Activated CD4-positive, alpha-beta T cell treated with anti-CD3 and anti-CD28 coated beads, Interleukin-2, amount 10 ng/mL, durations not matched to agents 24 days and 14 days (primary cell): Measurements from ENCODE around the gene SORCS2. TPM values are rescaled to one million over a fixed set of nuclear protein-coding genes. Genes with fewer than 3 reads are reported as not detected.

Source experiments
- DNase-seq: peaks from one replicate; pipeline ENCODE4 v3.0.0; 2022
- H3K27ac Mint-ChIP-seq: one replicate; pipeline ENCODE4 v1.8.0; 2022; ENCODE audit warnings: mild to moderate bottlenecking, mixed read lengths
- H3K27me3 Mint-ChIP-seq: one replicate; pipeline ENCODE4 v1.8.0; 2022; ENCODE audit warnings: mixed read lengths
- H3K36me3 Mint-ChIP-seq: one replicate; pipeline ENCODE4 v1.8.0; 2022; ENCODE audit warnings: low read depth, mild to moderate bottlenecking, mixed read lengths
- H3K4me1 Mint-ChIP-seq: one replicate; pipeline ENCODE4 v1.8.0; 2021; ENCODE audit warnings: mixed read lengths
- H3K4me3 Mint-ChIP-seq: one replicate; pipeline ENCODE4 v1.8.0; 2022; ENCODE audit warnings: mild to moderate bottlenecking, moderate library complexity, mixed read lengths
- H3K9me3 Mint-ChIP-seq: one replicate; pipeline ENCODE4 v1.8.0; 2021; ENCODE audit warnings: mixed read lengths
- intact Hi-C: fragments of 100-400 bp; cut with micrococcal nuclease; formaldehyde crosslinking; loops from one replicate; pipeline ENCODE4 v1.15.1; 2023
- total RNA-seq: library from RNA; stranded (reverse); gene quantifications from 2 replicates; pipeline ENCODE4 v1.2.3, GENCODE V29; 2022

The SORCS2 gene
- total RNA-seq, 1 donor from 2014 or later: not detected

- Mint-ChIP-seq H3K36me3 (no peaks in the 10 kb centered on the region), H3K27ac (no peak overlapping the region), H3K27me3 (no peaks in the 10 kb centered on the region), H3K4me1 (no peaks in the 10 kb centered on the region), H3K4me3 (no peak overlapping the region), H3K9me3 (peaks cover 4% of the 10 kb centered on the region)
- intact Hi-C loops: no loop called here
- no peak for DNase-seq
Observed at GRCh38 chr4:7361280-7361895, 169.1 kb downstream of the SORCS2 start.

DNA sequence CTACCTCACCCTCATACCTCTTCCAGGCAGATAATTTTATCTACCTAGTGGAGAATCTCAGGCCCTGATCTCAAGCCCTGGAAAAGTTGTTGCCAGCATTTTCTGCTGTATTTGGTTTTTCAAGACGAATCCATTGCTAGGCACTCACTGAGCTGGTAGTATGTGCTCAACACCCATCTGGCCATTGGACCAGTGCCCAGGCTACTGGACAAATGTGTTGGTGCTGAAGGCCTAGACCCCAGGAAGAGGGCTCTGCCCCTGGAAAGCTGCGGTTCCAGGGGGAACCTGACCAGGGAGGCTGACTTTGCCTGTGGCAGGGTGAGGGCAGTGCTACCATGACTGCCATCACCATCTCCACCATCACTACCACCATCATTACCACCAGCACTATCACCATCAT is 170.0 kb downstream of the SORCS2 start:
- no peaks in the 10 kb centered on the region for H3K4me1 Mint-ChIP-seq
- no peak for DNase-seq
- H3K9me3 Mint-ChIP-seq: peaks cover 4% of the 10 kb centered on the region
- no peak overlapping the region for H3K27ac Mint-ChIP-seq
- H3K4me3 Mint-ChIP-seq: no peak overlapping the region
- intact Hi-C loops: no loop called here
- no peaks in the 10 kb centered on the region for H3K27me3 Mint-ChIP-seq
- no peaks in the 10 kb centered on the region for H3K36me3 Mint-ChIP-seq

- intact Hi-C loops: no loop called here
- H3K4me1 Mint-ChIP-seq: no peaks in the 10 kb centered on the region
- H3K9me3 Mint-ChIP-seq: peaks cover 4% of the 10 kb centered on the region
- H3K27me3 Mint-ChIP-seq: no peaks in the 10 kb centered on the region
- no peaks in the 10 kb centered on the region for H3K36me3 Mint-ChIP-seq
- DNase-seq: no peak
- no peak overlapping the region for H3K27ac Mint-ChIP-seq
- no peak overlapping the region for H3K4me3 Mint-ChIP-seq
Observed at GRCh38 chr4:7362862-7363430, 170.6 kb downstream of the SORCS2 start.

DNA sequence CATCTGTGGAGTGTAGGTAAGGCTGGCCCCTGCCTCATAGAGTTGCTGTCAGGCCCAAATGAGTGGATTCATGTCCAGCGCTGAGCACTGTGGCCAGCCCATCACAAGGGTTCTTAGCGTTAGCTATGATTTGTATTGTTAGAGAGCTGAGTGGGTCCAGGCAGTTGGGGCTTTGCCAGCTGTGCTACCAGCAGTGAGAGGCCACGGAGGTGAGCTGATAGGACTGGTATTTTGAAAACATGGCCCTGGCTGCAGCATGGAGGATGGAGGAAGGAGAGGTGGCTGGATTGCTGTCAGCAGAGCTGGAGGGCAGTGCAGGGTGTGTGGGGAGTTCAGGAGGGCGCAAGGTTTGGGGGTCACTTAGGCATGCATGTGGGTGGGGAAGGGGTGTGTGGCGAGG is 172.6 kb downstream of the SORCS2 start:
- Mint-ChIP-seq H3K27me3 (no peaks in the 10 kb centered on the region), H3K36me3 (no peaks in the 10 kb centered on the region), H3K4me3 (no peak overlapping the region), H3K4me1 (no peaks in the 10 kb centered on the region), H3K9me3 (peaks cover 4% of the 10 kb centered on the region), H3K27ac (no peak overlapping the region)
- intact Hi-C loops: no loop called here
- no peak for DNase-seq

DNA sequence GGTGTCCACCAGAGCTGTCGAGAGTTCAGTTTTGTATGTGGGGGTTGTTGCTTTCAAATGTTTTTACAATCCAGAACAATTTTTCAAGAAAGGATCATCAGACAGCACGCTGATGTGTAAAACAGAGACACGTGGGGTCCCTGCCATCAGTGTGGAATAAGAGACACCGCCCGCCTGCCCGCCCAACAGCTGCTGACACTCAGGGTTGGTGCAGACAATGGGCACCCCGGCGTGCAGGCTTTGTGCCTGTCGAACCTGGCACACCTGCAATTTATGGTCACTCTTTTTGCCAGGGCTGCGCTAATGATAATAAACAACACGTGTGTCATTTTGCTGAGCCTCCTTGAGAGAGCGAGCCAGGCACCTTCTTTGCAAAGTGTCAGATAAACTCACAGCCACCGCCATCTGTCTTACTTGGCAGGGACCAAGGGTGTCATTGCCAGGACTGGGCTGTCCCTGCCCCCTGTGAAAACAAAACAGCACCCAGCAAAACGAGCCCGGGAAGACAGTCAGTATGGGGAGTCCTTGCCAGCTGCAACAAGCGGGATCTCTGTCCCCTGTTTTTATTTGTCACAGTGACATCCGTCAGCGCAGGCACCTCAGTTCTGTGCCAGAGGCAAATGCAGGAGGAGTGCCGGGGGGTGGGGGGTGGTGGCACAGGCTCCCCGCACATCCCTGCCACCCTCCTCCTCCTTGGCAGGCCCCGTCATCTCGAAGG is 173.3 kb downstream of the SORCS2 start:
- Mint-ChIP-seq H3K27ac (no peak overlapping the region), H3K9me3 (peaks cover 4% of the 10 kb centered on the region), H3K4me1 (no peaks in the 10 kb centered on the region), H3K27me3 (no peaks in the 10 kb centered on the region), H3K36me3 (no peaks in the 10 kb centered on the region), H3K4me3 (no peak overlapping the region)
- intact Hi-C loops: no loop called here
- no peak for DNase-seq

GRCh38 chr4:7366180-7366945 is 174.0 kb downstream of the SORCS2 start:
- Mint-ChIP-seq H3K27ac (no peak overlapping the region), H3K4me1 (no peaks in the 10 kb centered on the region), H3K4me3 (no peak overlapping the region), H3K27me3 (no peaks in the 10 kb centered on the region), H3K9me3 (peaks cover 4% of the 10 kb centered on the region), H3K36me3 (no peaks in the 10 kb centered on the region)
- intact Hi-C loops: no loop called here
- DNase-seq: no peak

- Mint-ChIP-seq H3K36me3 (no peaks in the 10 kb centered on the region), H3K27me3 (no peaks in the 10 kb centered on the region), H3K9me3 (peaks cover 4% of the 10 kb centered on the region), H3K27ac (no peak overlapping the region), H3K4me1 (no peaks in the 10 kb centered on the region), H3K4me3 (no peak overlapping the region)
- no peak for DNase-seq
- intact Hi-C loops: no loop called here
Observed at GRCh38 chr4:7366954-7367353, 174.6 kb downstream of the SORCS2 start.

GRCh38 chr4:7367406-7367805 is 175.1 kb downstream of the SORCS2 start:
- intact Hi-C loops: no loop called here

DNA sequence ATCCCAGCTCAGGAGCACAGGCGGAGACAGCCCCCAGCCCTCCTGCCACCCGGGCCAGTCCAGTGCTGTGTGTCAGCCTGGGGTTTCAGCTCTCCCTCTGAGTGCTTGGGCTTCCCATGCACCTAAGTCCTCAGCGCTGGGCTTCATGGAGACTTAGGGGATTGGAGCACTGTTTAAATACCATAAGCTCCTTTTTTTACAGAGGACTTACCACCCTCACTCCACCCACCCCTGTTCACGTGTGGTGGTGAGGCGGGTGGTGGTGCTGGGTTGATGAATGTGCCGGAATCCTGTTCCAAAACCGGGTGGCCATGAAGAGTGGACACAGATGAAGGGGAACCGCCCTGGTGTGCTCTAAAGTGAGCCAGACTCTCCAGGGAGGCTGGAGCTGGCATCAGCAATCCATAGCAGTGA is 175.5 kb downstream of the SORCS2 start:
- Mint-ChIP-seq H3K9me3 (peaks cover 4% of the 10 kb centered on the region), H3K36me3 (no peaks in the 10 kb centered on the region), H3K4me3 (no peak overlapping the region), H3K4me1 (no peaks in the 10 kb centered on the region), H3K27ac (no peak overlapping the region), H3K27me3 (no peaks in the 10 kb centered on the region)
- DNase-seq: no peak
- intact Hi-C loops: no loop called here

More at GRCh38 chr4:7367406-7367805, 175.1 kb downstream of the SORCS2 start:
- H3K9me3 Mint-ChIP-seq: peaks cover 4% of the 10 kb centered on the region
- no peaks in the 10 kb centered on the region for H3K36me3 Mint-ChIP-seq
- no peaks in the 10 kb centered on the region for H3K27me3 Mint-ChIP-seq
- no peak for DNase-seq
- no peaks in the 10 kb centered on the region for H3K4me1 Mint-ChIP-seq
- no peak overlapping the region for H3K27ac Mint-ChIP-seq
- no peak overlapping the region for H3K4me3 Mint-ChIP-seq

DNA sequence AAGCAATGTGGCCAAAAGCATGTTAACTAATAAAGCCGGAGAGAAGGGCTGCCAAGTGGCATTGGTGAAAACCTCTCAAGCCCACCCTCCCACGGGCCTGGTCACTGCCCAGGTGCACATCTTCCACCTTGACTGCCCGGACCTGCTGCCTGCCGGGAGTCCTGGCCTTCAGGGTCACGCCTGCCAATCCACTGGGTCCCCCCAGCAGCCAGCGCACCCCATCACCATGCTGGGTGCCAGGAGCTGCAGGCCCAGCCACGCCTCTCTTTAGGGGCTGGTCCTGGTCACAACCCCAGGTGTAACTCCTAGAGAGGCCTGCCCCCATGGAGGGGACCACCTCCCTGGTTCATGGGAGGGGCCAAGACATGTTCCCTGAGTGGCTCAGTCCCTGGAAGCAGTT is 176.0 kb downstream of the SORCS2 start:
- Mint-ChIP-seq H3K4me1 (no peaks in the 10 kb centered on the region), H3K36me3 (no peaks in the 10 kb centered on the region), H3K27me3 (no peaks in the 10 kb centered on the region), H3K9me3 (peaks cover 4% of the 10 kb centered on the region), H3K27ac (no peak overlapping the region), H3K4me3 (no peak overlapping the region)
- no peak for DNase-seq
- intact Hi-C loops: no loop called here

- H3K36me3 Mint-ChIP-seq: no peaks in the 10 kb centered on the region
- no peaks in the 10 kb centered on the region for H3K4me1 Mint-ChIP-seq
- H3K9me3 Mint-ChIP-seq: no peaks in the 10 kb centered on the region
- no peak overlapping the region for H3K27ac Mint-ChIP-seq
- DNase-seq: no peak
- H3K4me3 Mint-ChIP-seq: no peak overlapping the region
- no peaks in the 10 kb centered on the region for H3K27me3 Mint-ChIP-seq
- intact Hi-C loops: no loop called here
Observed at GRCh38 chr4:7369511-7369910, 177.2 kb downstream of the SORCS2 start.

GRCh38 chr4:7370038-7370437 is 177.7 kb downstream of the SORCS2 start:
- H3K36me3 Mint-ChIP-seq: no peaks in the 10 kb centered on the region
- DNase-seq: no peak
- no peaks in the 10 kb centered on the region for H3K27me3 Mint-ChIP-seq
- H3K27ac Mint-ChIP-seq: no peak overlapping the region
- H3K4me1 Mint-ChIP-seq: no peaks in the 10 kb centered on the region
- intact Hi-C loops: no loop called here
- H3K9me3 Mint-ChIP-seq: no peaks in the 10 kb centered on the region
- no peak overlapping the region for H3K4me3 Mint-ChIP-seq

GRCh38 chr4:7371210-7371941 is 179.0 kb downstream of the SORCS2 start:
- intact Hi-C loops: no loop called here
- Mint-ChIP-seq H3K4me1 (no peaks in the 10 kb centered on the region), H3K4me3 (no peak overlapping the region), H3K36me3 (no peaks in the 10 kb centered on the region), H3K27ac (no peak overlapping the region), H3K9me3 (no peaks in the 10 kb centered on the region), H3K27me3 (peaks cover 1% of the 10 kb centered on the region)
- no peak for DNase-seq
